GM12891 (cell line): Measurements from ENCODE around the gene WRAP73.

Experiments used
- PAX5 ChIP-seq: IDR thresholded peaks from 2 replicates; pipeline ENCODE4 v1.6.1; 2011; ENCODE audit warnings: low read length, moderate library complexity, mild to moderate bottlenecking; ENCODE audit not compliant: insufficient read depth, severe bottlenecking
- POLR2A ChIP-seq: IDR thresholded peaks from 2 replicates; pipeline ENCODE4 v1.6.1; 2011; ENCODE audit warnings: low read depth, low read length, control low read depth
- POLR2AphosphoS5 ChIP-seq: IDR thresholded peaks from 2 replicates; pipeline ENCODE4 v1.6.1; 2011; ENCODE audit warnings: low read depth, low read length, control low read depth
- POU2F2 ChIP-seq: IDR thresholded peaks from 2 replicates; pipeline ENCODE4 v1.6.1; 2011; ENCODE audit warnings: low read depth, mild to moderate bottlenecking, control low read depth, low read length, moderate library complexity
- SPI1 ChIP-seq: IDR thresholded peaks from 2 replicates; pipeline ENCODE4 v1.6.1; 2011; ENCODE audit warnings: low read depth, low read length, control low read depth
- TAF1 ChIP-seq: IDR thresholded peaks from 2 replicates; pipeline ENCODE4 v1.6.1; 2011; ENCODE audit warnings: low read depth, low read length, control low read depth

GRCh38 chr1:3657578-3658230, 7.8 kb upstream of the WRAP73 start:
- TF ChIP-seq PAX5 = no peak
- TF ChIP-seq POLR2AphosphoS5 = no peak
- TF ChIP-seq TAF1 = no peak
- TF ChIP-seq POLR2A = no peak
- no peak for TF ChIP-seq SPI1
- no peak for TF ChIP-seq POU2F2
